Endothelial cell of umbilical vein (primary cell): ENCODE results near the gene MAPKAP1. TPM values are rescaled to one million over a fixed set of nuclear protein-coding genes. Genes with fewer than 3 reads are reported as not detected.

Experiments
- BruUV-seq: library from RNA; stranded (reverse); fragments of 400-500 nt; replicated peaks from 2 replicates; lab custom pipeline; 2021; lab: Mats Ljungman, UMichigan
- CTCF ChIA-PET: fragments of 300-600, 350-600 bp; sonication (Branson Sonifier 250); formaldehyde crosslinking; loops from one replicate; lab custom pipeline; 2021; ENCODE audit warnings: antibody characterized with exemption, inconsistent platforms; lab: Charles Lee
- POLR2A ChIA-PET: fragments of 300-600, 350-600 bp; sonication (Branson Sonifier 250); formaldehyde crosslinking; loops from one replicate; lab custom pipeline; 2021; ENCODE audit warnings: antibody characterized with exemption, inconsistent platforms; lab: Charles Lee
- DNase-seq: peaks from one replicate; pipeline ENCODE4 v3.0.0-alpha.2; 2011; ENCODE audit warnings: low read depth, low spot score
- FAIRE-seq: peaks from 2 replicates; lab custom pipeline; 2011; peaks lifted over from hg19 to GRCh38; lab: Jason Lieb, UNC
- H2AFZ ChIP-seq: 2 replicates; pipeline ENCODE4 v1.6.0; 2012; ENCODE audit warnings: low read depth, low read length, control low read depth, inconsistent platforms
- H3K27ac ChIP-seq: 2 replicates; pipeline ENCODE4 v1.5.1; 2011; ENCODE audit warnings: low read depth, mild to moderate bottlenecking, control low read depth, low read length, moderate library complexity; ENCODE audit not compliant: insufficient read depth
- H3K27me3 ChIP-seq, 2 experiments: 2 replicates each; pipeline versions ENCODE4 v1.6.0 to v1.6.1; 2011; ENCODE audit warnings: low read length in 2 of 2, mixed read lengths in 1 of 2; ENCODE audit not compliant: control insufficient read depth in 2 of 2, insufficient read depth in 2 of 2
- H3K36me3 ChIP-seq, 2 experiments: 2 replicates in 1 of 2; 3 replicates in 1 of 2; pipeline ENCODE4 v1.5.1; 2011; ENCODE audit warnings: low read length in 2 of 2, mild to moderate bottlenecking in 1 of 2, moderate library complexity in 1 of 2; ENCODE audit not compliant: control insufficient read depth in 2 of 2, insufficient read depth in 2 of 2; ENCODE audit errors: extremely low read depth in 1 of 2
- H3K4me1 ChIP-seq: 3 replicates; pipeline ENCODE4 v1.5.1; 2011; ENCODE audit warnings: mild to moderate bottlenecking, low read length; ENCODE audit not compliant: control insufficient read depth, insufficient read depth; ENCODE audit errors: extremely low read depth
- H3K4me2 ChIP-seq: 2 replicates; pipeline ENCODE4 v1.6.1; 2011; ENCODE audit warnings: low read length, control low read depth, mixed read lengths; ENCODE audit not compliant: insufficient read depth
- H3K4me3 ChIP-seq, 3 experiments: fragments of 200-600 bp in 1 of 3; sonication (generic), shearing (Covaris generic) in 1 of 3; replicated peaks in 1 of 3; 2 replicates each; pipeline ENCODE4 v1.5.1; 2011 to 2016; ENCODE audit warnings: control low read depth in 3 of 3, low read length in 3 of 3, mild to moderate bottlenecking in 2 of 3, inconsistent platforms in 1 of 3, low read depth in 1 of 3, moderate library complexity in 1 of 3; ENCODE audit not compliant: insufficient read depth in 1 of 3
- H3K79me2 ChIP-seq: 2 replicates; pipeline ENCODE4 v1.6.0; 2012; ENCODE audit warnings: low read length, inconsistent platforms; ENCODE audit not compliant: control insufficient read depth, insufficient read depth
- H3K9ac ChIP-seq: replicated peaks from 2 replicates; pipeline ENCODE3; 2011; ENCODE audit warnings: low read length, control low read depth; ENCODE audit not compliant: insufficient read depth; ENCODE audit errors: extremely low read depth
- H3K9me1 ChIP-seq: replicated peaks from 3 replicates; pipeline ENCODE4 v1.6.0; 2011; ENCODE audit warnings: mild to moderate bottlenecking, low read length; ENCODE audit not compliant: control insufficient read depth, insufficient read depth; ENCODE audit errors: extremely low read depth
- H3K9me3 ChIP-seq: replicated peaks from 2 replicates; pipeline ENCODE4 v1.5.1; 2012; ENCODE audit warnings: low read length, inconsistent platforms; ENCODE audit not compliant: control insufficient read depth, insufficient read depth
- H4K20me1 ChIP-seq: replicated peaks from 2 replicates; pipeline ENCODE3; 2011; ENCODE audit warnings: mild to moderate bottlenecking, low read length; ENCODE audit not compliant: control insufficient read depth, insufficient read depth; ENCODE audit errors: extremely low read depth
- CTCF ChIP-seq, 2 donors: IDR thresholded peaks; 1 replicate in 1 of 2; 2 replicates in 1 of 2; pipeline ENCODE4 v1.5.1; 2011; ENCODE audit warnings: low read length in 2 of 2, mild to moderate bottlenecking in 2 of 2, moderate library complexity in 2 of 2, control low read depth in 1 of 2, inconsistent platforms in 1 of 2, low read depth in 1 of 2; ENCODE audit not compliant: insufficient read depth in 1 of 2; ENCODE audit errors: extremely low read depth in 1 of 2
- EZH2 ChIP-seq: IDR thresholded peaks from 2 replicates; pipeline ENCODE4 v1.6.1; 2012; ENCODE audit warnings: borderline replicate concordance, low read depth, mild to moderate bottlenecking, moderate library complexity, low read length, inconsistent platforms; ENCODE audit not compliant: severe bottlenecking
- GATA2 ChIP-seq: IDR thresholded peaks from 2 replicates; pipeline ENCODE4 v1.7.0; 2011; ENCODE audit warnings: low read depth, mild to moderate bottlenecking, moderate library complexity, mixed read lengths, low read length; ENCODE audit not compliant: insufficient read length, insufficient read depth
- JUN ChIP-seq: IDR thresholded peaks from 2 replicates; pipeline ENCODE4 v1.6.1; 2011; ENCODE audit warnings: borderline replicate concordance, low read depth; ENCODE audit not compliant: insufficient read length, insufficient read depth
- MYC ChIP-seq: IDR thresholded peaks from one replicate; pipeline ENCODE4 v1.6.1; 2011; ENCODE audit warnings: mild to moderate bottlenecking, low read depth, low read length
- POLR2A ChIP-seq: IDR thresholded peaks from 2 replicates; pipeline ENCODE4 v1.6.1; 2012; ENCODE audit warnings: low read depth, mild to moderate bottlenecking, control low read depth, low read length
- POLR2AphosphoS5 ChIP-seq: IDR thresholded peaks from 2 replicates; pipeline ENCODE4 v1.6.1; 2012; ENCODE audit warnings: low read depth, mild to moderate bottlenecking, control low read depth, low read length, moderate library complexity; ENCODE audit not compliant: insufficient read depth
- dilution Hi-C: fragments of 300-500 bp; cut with MboI; formaldehyde crosslinking; loops from one replicate; pipeline ENCODE4 v1.15.0; 2019; ENCODE audit warnings: low sequenced_read_pairs; ENCODE audit not compliant: extremely low pct_ligation_motif_present
- intact Hi-C: fragments of 100-400 bp; cut with micrococcal nuclease; formaldehyde crosslinking; loops from one replicate; pipeline ENCODE4 v1.10.0; 2022
- polyA plus RNA-seq, 4 experiments: library from polyadenylated mRNA; depleted of rRNA in 3 of 4; stranded (reverse) in 3 of 4; unstranded in 1 of 4; fragments of >200 nt; gene quantifications; 2 replicates each; pipeline versions ENCODE4 v1.2.1 to v1.2.3, GENCODE V29; 2011 to 2012; ENCODE audit warnings: missing spikeins in 1 of 4
- total RNA-seq: library from RNA; stranded (reverse); gene quantifications from 2 replicates; pipeline ENCODE4 v1.2.3, GENCODE V29; 2021
- TF ChIP-seq, protein P1 (sequence below): IDR thresholded peaks from 2 replicates; pipeline ENCODE4 v1.6.1; 2011; ENCODE audit not compliant: insufficient read depth, insufficient read length

MAPKAP1 gene
- total and polyA plus RNA-seq, 2 donors (not counting 3 experiments of a cell fraction or from before 2014, with no cell fraction given) = 61.9 to 99.1 TPM

- no TSS peak for BruUV-seq
Measured at GRCh38 chr9:125428060-125428901, 278.7 kb downstream of the MAPKAP1 start.

More at GRCh38 chr9:125428060-125428901, 278.7 kb downstream of the MAPKAP1 start:
- Histone ChIP-seq H3K9ac (no peak overlapping the region), H3K27ac (no peak overlapping the region), H3K4me2 (no peak overlapping the region), H2AFZ (no peak overlapping the region), H3K4me3 (no peak overlapping the region), H3K9me3 (no peaks in the 10 kb centered on the region), H3K9me1 (no peaks in the 10 kb centered on the region), H3K27me3 (no peaks in the 10 kb centered on the region), H3K79me2 (no peaks in the 10 kb centered on the region), H3K4me1 (no peaks in the 10 kb centered on the region), H3K36me3 (no peaks in the 10 kb centered on the region), H4K20me1 (no peaks in the 10 kb centered on the region)
- FAIRE-seq (no peak), DNase-seq (no peak)
- dilution Hi-C loops = no loop called here
- TF ChIP-seq GATA2 (no peak), JUN (no peak), CTCF (IDR thresholded peaks at IDR 0.05; ENCODE audit: extremely low read depth in 1 of 2, insufficient read depth in 1 of 2, low read depth in 1 of 2, low read length in 2 of 2) (peak; percentile 24 to 55), POLR2A (no peak), MYC (no peak), EZH2 (no peak), POLR2AphosphoS5 (no peak)
- TF ChIP-seq, protein P1, sequence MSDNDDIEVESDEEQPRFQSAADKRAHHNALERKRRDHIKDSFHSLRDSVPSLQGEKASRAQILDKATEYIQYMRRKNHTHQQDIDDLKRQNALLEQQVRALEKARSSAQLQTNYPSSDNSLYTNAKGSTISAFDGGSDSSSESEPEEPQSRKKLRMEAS = no peak
- intact Hi-C loops = loop anchor here (1.0 to 5.0 kb wide), 2 partner anchors 204 to 318 kb away; no protein-coding TSS in a partner anchor
- CTCF ChIA-PET = no interaction called here
- POLR2A ChIA-PET = no interaction called here
